HEK293 (cell line): ENCODE data around the gene SAE1.

Source experiments
- ZNF555 ChIP-seq: fragments of 450-650 bp; formaldehyde crosslinking; conservative IDR thresholded peaks from 2 replicates; pipeline ENCODE4 v1.5.1; 2017; ENCODE audit warnings: missing biosample characterization, mild to moderate bottlenecking, missing genetic modification characterization, inconsistent platforms
- ZNF561 ChIP-seq: fragments of 450-650 bp; IDR thresholded peaks from 2 replicates; pipeline ENCODE4 v1.5.1; 2018; ENCODE audit warnings: missing biosample characterization, missing genetic modification characterization, borderline replicate concordance
- ZNF571 ChIP-seq: fragments of 450-650 bp; formaldehyde crosslinking; IDR thresholded peaks from 2 replicates; pipeline ENCODE4 v1.5.0; 2017; ENCODE audit warnings: missing biosample characterization, missing genetic modification characterization
- ZNF621 ChIP-seq: fragments of 450-650 bp; formaldehyde crosslinking; IDR thresholded peaks from 2 replicates; pipeline ENCODE4 v1.5.1; 2017; ENCODE audit warnings: missing biosample characterization, missing genetic modification characterization
- ZXDB ChIP-seq: fragments of 450-650 bp; formaldehyde crosslinking; IDR thresholded peaks from 2 replicates; pipeline ENCODE4 v1.5.1; 2016; ENCODE audit warnings: missing biosample characterization, missing genetic modification characterization
- TF ChIP-seq, protein P1 (sequence below): fragments of 450-650 bp; formaldehyde crosslinking; IDR thresholded peaks from 2 replicates; pipeline ENCODE4 v1.5.1; 2016; ENCODE audit warnings: missing biosample characterization, missing genetic modification characterization
- TF ChIP-seq, protein P2 (sequence below): fragments of 450-650 bp; formaldehyde crosslinking; IDR thresholded peaks from 2 replicates; pipeline ENCODE4 v1.5.1; 2016; ENCODE audit warnings: missing biosample characterization, missing genetic modification characterization
- TF ChIP-seq, protein P3 (sequence below): fragments of 450-650 bp; formaldehyde crosslinking; IDR thresholded peaks from 2 replicates; pipeline ENCODE4 v1.5.1; 2016; ENCODE audit warnings: missing biosample characterization, missing genetic modification characterization
- TF ChIP-seq, protein P4 (sequence below): fragments of 450-650 bp; formaldehyde crosslinking; IDR thresholded peaks from 2 replicates; pipeline ENCODE4 v1.5.1; 2016; ENCODE audit warnings: missing biosample characterization, missing genetic modification characterization

DNA sequence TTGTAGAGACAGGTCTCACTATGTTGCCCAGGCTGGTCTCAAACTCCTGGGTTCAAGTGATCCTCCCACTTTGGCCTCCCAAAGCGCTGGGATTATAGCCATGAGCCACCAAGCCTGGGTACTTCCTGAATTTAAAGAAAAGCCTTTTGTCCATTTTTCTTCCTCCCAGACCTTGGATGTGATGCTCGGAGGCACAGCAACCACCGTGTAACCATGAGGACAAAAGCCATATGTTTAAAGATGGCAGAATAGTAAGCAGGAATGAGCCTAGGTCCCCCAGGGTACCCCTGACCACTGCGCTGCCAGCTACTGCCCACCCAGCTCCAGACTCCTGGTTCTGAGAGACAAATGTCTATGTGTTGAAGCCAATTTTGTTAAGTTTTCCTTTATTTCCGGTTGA, 48.1 kb upstream of the SAE1 start:
- no peak for TF ChIP-seq ZNF621 (tag by site-specific recombination)
- TF ChIP-seq, protein P1, sequence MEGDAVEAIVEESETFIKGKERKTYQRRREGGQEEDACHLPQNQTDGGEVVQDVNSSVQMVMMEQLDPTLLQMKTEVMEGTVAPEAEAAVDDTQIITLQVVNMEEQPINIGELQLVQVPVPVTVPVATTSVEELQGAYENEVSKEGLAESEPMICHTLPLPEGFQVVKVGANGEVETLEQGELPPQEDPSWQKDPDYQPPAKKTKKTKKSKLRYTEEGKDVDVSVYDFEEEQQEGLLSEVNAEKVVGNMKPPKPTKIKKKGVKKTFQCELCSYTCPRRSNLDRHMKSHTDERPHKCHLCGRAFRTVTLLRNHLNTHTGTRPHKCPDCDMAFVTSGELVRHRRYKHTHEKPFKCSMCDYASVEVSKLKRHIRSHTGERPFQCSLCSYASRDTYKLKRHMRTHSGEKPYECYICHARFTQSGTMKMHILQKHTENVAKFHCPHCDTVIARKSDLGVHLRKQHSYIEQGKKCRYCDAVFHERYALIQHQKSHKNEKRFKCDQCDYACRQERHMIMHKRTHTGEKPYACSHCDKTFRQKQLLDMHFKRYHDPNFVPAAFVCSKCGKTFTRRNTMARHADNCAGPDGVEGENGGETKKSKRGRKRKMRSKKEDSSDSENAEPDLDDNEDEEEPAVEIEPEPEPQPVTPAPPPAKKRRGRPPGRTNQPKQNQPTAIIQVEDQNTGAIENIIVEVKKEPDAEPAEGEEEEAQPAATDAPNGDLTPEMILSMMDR (tag by site-specific recombination) = no peak
- TF ChIP-seq ZXDB = no peak
- TF ChIP-seq ZNF561 = no peak
- TF ChIP-seq, protein P2, sequence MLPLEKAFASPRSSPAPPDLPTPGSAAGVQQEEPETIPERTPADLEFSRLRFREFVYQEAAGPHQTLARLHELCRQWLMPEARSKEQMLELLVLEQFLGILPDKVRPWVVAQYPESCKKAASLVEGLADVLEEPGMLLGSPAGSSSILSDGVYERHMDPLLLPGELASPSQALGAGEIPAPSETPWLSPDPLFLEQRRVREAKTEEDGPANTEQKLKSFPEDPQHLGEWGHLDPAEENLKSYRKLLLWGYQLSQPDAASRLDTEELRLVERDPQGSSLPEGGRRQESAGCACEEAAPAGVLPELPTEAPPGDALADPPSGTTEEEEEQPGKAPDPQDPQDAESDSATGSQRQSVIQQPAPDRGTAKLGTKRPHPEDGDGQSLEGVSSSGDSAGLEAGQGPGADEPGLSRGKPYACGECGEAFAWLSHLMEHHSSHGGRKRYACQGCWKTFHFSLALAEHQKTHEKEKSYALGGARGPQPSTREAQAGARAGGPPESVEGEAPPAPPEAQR (tag by site-specific recombination) = no peak
- TF ChIP-seq, protein P3, sequence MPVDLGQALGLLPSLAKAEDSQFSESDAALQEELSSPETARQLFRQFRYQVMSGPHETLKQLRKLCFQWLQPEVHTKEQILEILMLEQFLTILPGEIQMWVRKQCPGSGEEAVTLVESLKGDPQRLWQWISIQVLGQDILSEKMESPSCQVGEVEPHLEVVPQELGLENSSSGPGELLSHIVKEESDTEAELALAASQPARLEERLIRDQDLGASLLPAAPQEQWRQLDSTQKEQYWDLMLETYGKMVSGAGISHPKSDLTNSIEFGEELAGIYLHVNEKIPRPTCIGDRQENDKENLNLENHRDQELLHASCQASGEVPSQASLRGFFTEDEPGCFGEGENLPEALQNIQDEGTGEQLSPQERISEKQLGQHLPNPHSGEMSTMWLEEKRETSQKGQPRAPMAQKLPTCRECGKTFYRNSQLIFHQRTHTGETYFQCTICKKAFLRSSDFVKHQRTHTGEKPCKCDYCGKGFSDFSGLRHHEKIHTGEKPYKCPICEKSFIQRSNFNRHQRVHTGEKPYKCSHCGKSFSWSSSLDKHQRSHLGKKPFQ (tag by site-specific recombination) = no peak
- no peak for TF ChIP-seq ZNF571
- no peak for TF ChIP-seq ZNF555 (tag by site-specific recombination)
- TF ChIP-seq, protein P4, sequence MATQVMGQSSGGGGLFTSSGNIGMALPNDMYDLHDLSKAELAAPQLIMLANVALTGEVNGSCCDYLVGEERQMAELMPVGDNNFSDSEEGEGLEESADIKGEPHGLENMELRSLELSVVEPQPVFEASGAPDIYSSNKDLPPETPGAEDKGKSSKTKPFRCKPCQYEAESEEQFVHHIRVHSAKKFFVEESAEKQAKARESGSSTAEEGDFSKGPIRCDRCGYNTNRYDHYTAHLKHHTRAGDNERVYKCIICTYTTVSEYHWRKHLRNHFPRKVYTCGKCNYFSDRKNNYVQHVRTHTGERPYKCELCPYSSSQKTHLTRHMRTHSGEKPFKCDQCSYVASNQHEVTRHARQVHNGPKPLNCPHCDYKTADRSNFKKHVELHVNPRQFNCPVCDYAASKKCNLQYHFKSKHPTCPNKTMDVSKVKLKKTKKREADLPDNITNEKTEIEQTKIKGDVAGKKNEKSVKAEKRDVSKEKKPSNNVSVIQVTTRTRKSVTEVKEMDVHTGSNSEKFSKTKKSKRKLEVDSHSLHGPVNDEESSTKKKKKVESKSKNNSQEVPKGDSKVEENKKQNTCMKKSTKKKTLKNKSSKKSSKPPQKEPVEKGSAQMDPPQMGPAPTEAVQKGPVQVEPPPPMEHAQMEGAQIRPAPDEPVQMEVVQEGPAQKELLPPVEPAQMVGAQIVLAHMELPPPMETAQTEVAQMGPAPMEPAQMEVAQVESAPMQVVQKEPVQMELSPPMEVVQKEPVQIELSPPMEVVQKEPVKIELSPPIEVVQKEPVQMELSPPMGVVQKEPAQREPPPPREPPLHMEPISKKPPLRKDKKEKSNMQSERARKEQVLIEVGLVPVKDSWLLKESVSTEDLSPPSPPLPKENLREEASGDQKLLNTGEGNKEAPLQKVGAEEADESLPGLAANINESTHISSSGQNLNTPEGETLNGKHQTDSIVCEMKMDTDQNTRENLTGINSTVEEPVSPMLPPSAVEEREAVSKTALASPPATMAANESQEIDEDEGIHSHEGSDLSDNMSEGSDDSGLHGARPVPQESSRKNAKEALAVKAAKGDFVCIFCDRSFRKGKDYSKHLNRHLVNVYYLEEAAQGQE (tag by site-specific recombination) = no peak
